ENCODE results near the gene ACOXL. TPM values are rescaled to one million over a fixed set of nuclear protein-coding genes. Genes with fewer than 3 reads are reported as not detected.

ACOXL gene
- total and polyA plus RNA-seq, 2 of the 8 experiments (the other 6 are each of a cell fraction or from before 2014, with no cell fraction given) = 11.4 to 20.6 TPM

DNA sequence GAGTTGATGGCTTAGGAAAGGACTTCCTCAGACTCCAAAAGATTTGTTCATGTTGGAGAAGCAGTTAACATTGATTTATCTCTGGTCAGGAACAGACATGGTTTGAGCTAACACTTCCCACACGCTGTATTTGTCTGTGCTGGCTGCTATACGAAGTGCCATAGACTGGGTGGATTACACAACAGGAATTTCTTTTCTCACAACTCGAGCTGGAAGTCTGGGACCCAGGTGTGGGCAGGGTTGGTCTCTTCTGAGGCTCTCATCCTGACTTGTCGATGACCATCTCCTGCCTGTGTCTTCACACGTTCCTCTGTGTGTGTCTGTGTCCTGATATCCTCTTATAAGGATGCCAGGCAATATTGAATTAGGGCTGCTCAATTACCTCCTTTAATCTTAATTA lies 224.9 kb downstream of the ACOXL start (continued):
- TF ChIP-seq RNF2 (IDR thresholded peaks at IDR 0.05; ENCODE audit: borderline replicate concordance, low read depth, low read length, missing control alignments, poor library complexity, severe bottlenecking) = no peak
